T-cell (primary cell): ENCODE results near the gene ME2. TPM values are rescaled to one million over a fixed set of nuclear protein-coding genes. Genes with fewer than 3 reads are reported as not detected.

Source experiments
- ATAC-seq, 4 experiments: fragments of 200-7000 bp in 3 of 4; fragments of 150-1000 bp in 1 of 4; cut with Tn5 transposase; replicated peaks in 1 of 4; 1 replicate in 3 of 4; 2 replicates in 1 of 4; pipeline ENCODE4 v1.10.0; 2021; ENCODE audit warnings: moderate library complexity in 3 of 4, mild to moderate bottlenecking in 2 of 4, moderate number of reproducible peaks in 1 of 4
- CTCF ChIA-PET, 2 donors: fragments of 300-600 bp; sonication (Branson Sonifier 250); formaldehyde crosslinking; loops; one replicate each; lab custom pipeline; 2022; ENCODE audit warnings: antibody characterized with exemption in 2 of 2; lab: Charles Lee
- POLR2A ChIA-PET, 2 donors: fragments of 300-600 bp; sonication (Branson Sonifier 250); formaldehyde crosslinking; loops; one replicate each; lab custom pipeline; 2022; ENCODE audit warnings: antibody characterized with exemption in 2 of 2; lab: Charles Lee
- DNase-seq, 35 experiments: peaks; one replicate each; pipeline versions ENCODE4 v3.0.0 to v3.0.0-alpha.2; 2013 to 2023
- H3K27ac ChIP-seq: one replicate; pipeline ENCODE4 v1.5.1; 2013; ENCODE audit warnings: low read length
- H3K27me3 ChIP-seq, 2 experiments: replicated peaks in 1 of 2; 1 replicate in 1 of 2; 2 replicates in 1 of 2; pipeline versions ENCODE4 v1.6.1 to v1.7.0; 2013; ENCODE audit warnings: low read length in 1 of 2, mixed read lengths in 1 of 2; ENCODE audit not compliant: control insufficient read depth in 2 of 2, insufficient read depth in 2 of 2; ENCODE audit errors: extremely low read depth in 1 of 2
- H3K36me3 ChIP-seq, 2 donors: 1 replicate in 1 of 2; 2 replicates in 1 of 2; pipeline versions ENCODE4 v1.6.1 to v1.7.0; 2013; ENCODE audit warnings: low read length in 1 of 2; ENCODE audit not compliant: control insufficient read depth in 2 of 2, insufficient read depth in 1 of 2; ENCODE audit errors: extremely low read depth in 1 of 2
- H3K4me1 ChIP-seq, 2 experiments: 1 replicate in 1 of 2; 2 replicates in 1 of 2; pipeline versions ENCODE4 v1.6.1 to v1.7.0; 2013; ENCODE audit warnings: low read length in 2 of 2, mixed read lengths in 1 of 2; ENCODE audit not compliant: insufficient read depth in 2 of 2, control insufficient read depth in 1 of 2; ENCODE audit errors: extremely low read depth in 1 of 2
- H3K4me3 ChIP-seq, 2 donors: 1 replicate in 1 of 2; 2 replicates in 1 of 2; pipeline versions ENCODE4 v1.5.1 to v1.7.0; 2013; ENCODE audit warnings: mild to moderate bottlenecking in 2 of 2, low read length in 1 of 2, moderate library complexity in 1 of 2; ENCODE audit not compliant: control insufficient read depth in 1 of 2; ENCODE audit errors: extremely low read depth in 1 of 2
- H3K9me3 ChIP-seq: 2 replicates; pipeline ENCODE4 v1.7.0; 2013
- H3K27ac Mint-ChIP-seq, 2 donors: one replicate each; pipeline ENCODE4 v1.8.0; 2020 to 2021; ENCODE audit warnings: mild to moderate bottlenecking in 2 of 2, mixed read lengths in 2 of 2
- H3K27me3 Mint-ChIP-seq, 2 donors: one replicate each; pipeline ENCODE4 v1.8.0; 2021 to 2022; ENCODE audit warnings: mixed read lengths in 2 of 2
- H3K36me3 Mint-ChIP-seq: one replicate; pipeline ENCODE4 v1.8.0; 2021; ENCODE audit warnings: mixed read lengths
- H3K4me1 Mint-ChIP-seq, 3 donors: one replicate each; pipeline ENCODE4 v1.8.0; 2020 to 2022; ENCODE audit warnings: mixed read lengths in 3 of 3, mild to moderate bottlenecking in 1 of 3
- H3K4me3 Mint-ChIP-seq, 3 donors: one replicate each; pipeline ENCODE4 v1.8.0; 2020 to 2022; ENCODE audit warnings: mild to moderate bottlenecking in 3 of 3, mixed read lengths in 3 of 3, moderate library complexity in 3 of 3
- H3K9me3 Mint-ChIP-seq, 3 donors: one replicate each; pipeline ENCODE4 v1.8.0; 2020 to 2022; ENCODE audit warnings: mixed read lengths in 3 of 3
- WGBS: methylation state at CpG from one replicate; pipeline ENCODE4 v1.1.5; 2013; ENCODE audit warnings: missing lambda C conversion rate; ENCODE audit not compliant: insufficient coverage; 5-methylcytosine and 5-hydroxymethylcytosine counted together
- total RNA-seq, 35 experiments: library from RNA in 6 of 35; stranded (reverse) in 6 of 35; fragments of 120-200 nt in 1 of 35; gene quantifications; one replicate each; pipeline versions ENCODE4 v1.2.1 to v1.2.4 and lab custom pipeline; 2013 to 2026

Gene ME2
- total RNA-seq, 5 donors from 2014 or later (not counting 1 experiment from before 2014, with no cell fraction given) = 30.5 to 42.6 (median 39.9) TPM

- Histone ChIP-seq H3K27ac (no peak overlapping the region), H3K4me3 (no peak overlapping the region), H3K36me3 (peaks cover 0 to 30% of the 10 kb centered on the region in 2 donors), H3K4me1 (no peaks in the 10 kb centered on the region), H3K9me3 (no peaks in the 10 kb centered on the region), H3K27me3 (no peaks in the 10 kb centered on the region)
- H3K36me3 Mint-ChIP-seq = peaks cover 28% of the 10 kb centered on the region
- ChIA-PET CTCF (interaction anchor here in 1 of 2 donors (0.6 kb wide), 2 partner anchors 26 to 109 kb away, joined by 3 read pairs; no protein-coding TSS in a partner anchor), POLR2A (no interaction called here)
- H3K4me3 Mint-ChIP-seq = no peak overlapping the region
- no peak for DNase-seq
- H3K27ac Mint-ChIP-seq = no peak overlapping the region
- no peak for ATAC-seq
- WGBS = no CpG with 5 or more reads among the region's 1 CpG
- H3K27me3 Mint-ChIP-seq = no peaks in the 10 kb centered on the region
- no peaks in the 10 kb centered on the region for H3K4me1 Mint-ChIP-seq
- no peaks in the 10 kb centered on the region for H3K9me3 Mint-ChIP-seq
These were observed 69.0 kb downstream of the ME2 start for GRCh38 chr18:50947899-50948298.

GRCh38 chr18:50949185-50949584 lies 70.3 kb downstream of the ME2 start:
- DNase-seq = no peak
- no peak for ATAC-seq
- Histone ChIP-seq H3K4me1 (no peaks in the 10 kb centered on the region), H3K4me3 (no peak overlapping the region), H3K27ac (no peak overlapping the region), H3K27me3 (no peaks in the 10 kb centered on the region), H3K9me3 (no peaks in the 10 kb centered on the region), H3K36me3 (peaks cover 0 to 19% of the 10 kb centered on the region in 2 donors)
- H3K4me3 Mint-ChIP-seq = no peak overlapping the region
- POLR2A ChIA-PET = no interaction called here
- CTCF ChIA-PET = no interaction called here
- no peak overlapping the region for H3K27ac Mint-ChIP-seq
- H3K9me3 Mint-ChIP-seq = no peaks in the 10 kb centered on the region
- H3K4me1 Mint-ChIP-seq = no peaks in the 10 kb centered on the region
- H3K27me3 Mint-ChIP-seq = no peaks in the 10 kb centered on the region
- peaks cover 20% of the 10 kb centered on the region for H3K36me3 Mint-ChIP-seq
- WGBS = 100% methylated on average over 2 of the region's 6 CpGs

DNA sequence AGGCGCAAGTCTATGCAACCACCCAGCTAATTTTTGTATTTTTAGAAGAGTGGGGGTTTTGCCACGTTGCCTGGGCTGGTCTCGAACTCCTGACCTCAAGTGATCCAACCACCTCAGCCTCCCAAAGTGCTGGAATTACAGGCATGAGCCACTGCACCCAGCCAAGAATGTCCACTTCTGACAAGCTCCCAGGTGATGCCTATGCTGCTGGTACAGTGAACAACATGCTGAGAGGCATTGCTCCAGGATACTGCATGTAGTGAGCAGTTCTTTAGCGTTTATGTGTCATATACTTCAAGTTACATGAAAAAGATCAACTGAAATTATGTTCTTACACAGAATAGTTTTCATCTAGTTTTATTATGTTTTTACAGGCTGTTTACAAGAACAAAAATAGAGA lies 71.7 kb downstream of the ME2 start:
- CTCF ChIA-PET = no interaction called here
- H3K9me3 ChIP-seq = no peaks in the 10 kb centered on the region
- ATAC-seq = no peak
- Mint-ChIP-seq H3K27ac (no peak overlapping the region), H3K4me1 (no peaks in the 10 kb centered on the region), H3K4me3 (no peak overlapping the region), H3K9me3 (no peaks in the 10 kb centered on the region), H3K36me3 (peaks cover 15% of the 10 kb centered on the region), H3K27me3 (no peaks in the 10 kb centered on the region)
- WGBS = 90% methylated on average over 2 of the region's 4 CpGs
- no peak overlapping the region for H3K27ac ChIP-seq
- no peaks in the 10 kb centered on the region for H3K4me1 ChIP-seq
- no peaks in the 10 kb centered on the region for H3K27me3 ChIP-seq
- no peak for DNase-seq
- H3K4me3 ChIP-seq = no peak overlapping the region
- peaks cover 0 to 7% of the 10 kb centered on the region in 2 donors for H3K36me3 ChIP-seq
- POLR2A ChIA-PET = interaction anchor here (0.6 to 1.0 kb wide), 2 partner anchors 18 to 23 kb away, joined by 3 to 4 read pairs; no protein-coding TSS in a partner anchor

DNA sequence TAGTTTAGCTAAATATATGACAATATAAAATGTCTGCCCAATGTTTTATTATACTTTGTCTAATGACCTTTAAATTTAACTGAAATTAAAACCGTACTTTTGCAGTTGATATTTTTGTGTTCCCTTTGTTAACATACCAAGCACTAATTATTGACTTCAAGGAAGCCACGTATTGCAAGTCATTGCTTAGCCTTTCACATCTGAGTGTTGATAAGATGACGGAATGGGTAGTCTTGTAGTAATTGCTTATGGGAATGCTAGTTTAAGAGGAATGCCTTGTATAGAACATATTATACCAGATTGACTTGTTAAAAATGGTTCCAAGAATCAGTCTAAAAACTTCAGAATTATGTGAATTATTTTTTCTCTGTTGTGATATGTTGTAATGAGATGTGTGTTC lies 74.9 kb downstream of the ME2 start:
- Histone ChIP-seq H3K27ac (no peak overlapping the region), H3K4me1 (no peaks in the 10 kb centered on the region), H3K9me3 (no peaks in the 10 kb centered on the region), H3K36me3 (no peaks in the 10 kb centered on the region), H3K27me3 (no peaks in the 10 kb centered on the region), H3K4me3 (no peak overlapping the region)
- no CpG with 5 or more reads among the region's 3 CpGs for WGBS
- ATAC-seq (no peak), DNase-seq (no peak)
- Mint-ChIP-seq H3K27me3 (no peaks in the 10 kb centered on the region), H3K4me3 (no peak overlapping the region), H3K9me3 (no peaks in the 10 kb centered on the region), H3K27ac (no peak overlapping the region), H3K36me3 (no peaks in the 10 kb centered on the region), H3K4me1 (no peaks in the 10 kb centered on the region)
- POLR2A ChIA-PET = no interaction called here
- CTCF ChIA-PET = no interaction called here

- ChIA-PET CTCF (no interaction called here), POLR2A (no interaction called here)
- Histone ChIP-seq H3K9me3 (no peaks in the 10 kb centered on the region), H3K36me3 (no peaks in the 10 kb centered on the region), H3K27me3 (peaks cover 0 to 2% of the 10 kb centered on the region in 2 experiments), H3K27ac (no peak overlapping the region), H3K4me3 (no peak overlapping the region), H3K4me1 (no peaks in the 10 kb centered on the region)
- Mint-ChIP-seq H3K4me1 (no peaks in the 10 kb centered on the region), H3K4me3 (no peak overlapping the region), H3K36me3 (no peaks in the 10 kb centered on the region), H3K27me3 (peaks cover 0 to 1% of the 10 kb centered on the region in 2 donors), H3K27ac (no peak overlapping the region), H3K9me3 (no peaks in the 10 kb centered on the region)
- WGBS = 84% methylated on average over 2 of the region's 4 CpGs
- no peak for DNase-seq
- ATAC-seq = no peak
These were observed 76.3 kb downstream of the ME2 start for GRCh38 chr18:50955253-50955652.

DNA sequence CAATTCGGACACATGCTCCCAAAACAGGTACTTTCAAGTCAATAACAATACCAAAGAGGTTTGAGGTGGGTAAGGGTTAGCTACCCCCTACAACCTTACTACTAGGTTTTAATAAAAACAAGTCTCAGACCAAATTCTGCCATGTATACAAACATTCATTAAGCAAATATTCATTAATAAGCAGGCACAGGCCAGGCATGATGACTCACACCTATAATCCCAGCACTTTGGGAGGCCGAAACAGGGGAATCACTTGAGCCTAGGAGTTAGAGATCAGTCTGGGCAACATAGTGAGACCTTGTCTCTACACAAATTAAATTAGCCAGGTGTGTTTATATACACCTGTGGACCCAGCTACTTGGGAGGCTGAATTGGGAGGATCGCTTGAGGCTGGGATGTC lies 77.2 kb downstream of the ME2 start:
- Mint-ChIP-seq H3K27me3 (peaks cover 0 to 1% of the 10 kb centered on the region in 2 donors), H3K4me3 (no peak overlapping the region), H3K4me1 (no peaks in the 10 kb centered on the region), H3K9me3 (peaks cover 0 to 5% (median 3%) of the 10 kb centered on the region in 3 donors), H3K36me3 (peaks cover 3% of the 10 kb centered on the region), H3K27ac (no peak overlapping the region)
- H3K36me3 ChIP-seq = no peaks in the 10 kb centered on the region
- H3K4me3 ChIP-seq = no peak overlapping the region
- DNase-seq = no peak
- ChIA-PET CTCF (no interaction called here), POLR2A (interaction anchor here in 1 of 2 donors (0.6 kb wide), 1 partner anchor 25 kb away, joined by 10 read pairs; no protein-coding TSS in a partner anchor)
- H3K4me1 ChIP-seq = no peaks in the 10 kb centered on the region
- 100% methylated on average over 1 of the region's 3 CpGs for WGBS
- ATAC-seq = no peak
- no peak overlapping the region for H3K27ac ChIP-seq
- peaks cover 0 to 2% of the 10 kb centered on the region in 2 experiments for H3K27me3 ChIP-seq
- H3K9me3 ChIP-seq = peaks cover 2% of the 10 kb centered on the region
